PC-3 (cell line): Measurements from ENCODE around the gene GATAD2B. TPM values are rescaled to one million over a fixed set of nuclear protein-coding genes. Genes with fewer than 3 reads are reported as not detected.
"Not testable (repeated sequence)": the region's sequence is repeated elsewhere in the genome, so short reads cannot be mapped to it uniquely, and the experiment has no call there.

Experiments used
- ATAC-seq: fragments of 200-7000 bp; cut with Tn5 transposase; 2 replicates; pipeline ENCODE4 v1.9.1; 2020; ENCODE audit warnings: mild to moderate bottlenecking, moderate library complexity
- BruUV-seq: library from RNA; stranded (reverse); fragments of 400-500 nt; replicated peaks from 2 replicates; lab custom pipeline; 2021; lab: Mats Ljungman, UMichigan
- CTCF ChIA-PET: fragments of 300-600 bp; sonication (Branson Sonifier 250); formaldehyde crosslinking; loops from one replicate; lab custom pipeline; 2022; ENCODE audit warnings: antibody characterized with exemption; lab: Charles Lee
- POLR2A ChIA-PET: fragments of 300-600 bp; sonication (Branson Sonifier 250); formaldehyde crosslinking; loops from one replicate; lab custom pipeline; 2022; ENCODE audit warnings: antibody characterized with exemption; ENCODE audit not compliant: unreplicated experiment; lab: Charles Lee
- DNase-seq: peaks from one replicate; pipeline ENCODE4 v3.0.0-alpha.2; 2015
- H2AFZ ChIP-seq: fragments of 300-600 bp; sonication (generic); 2 replicates; pipeline ENCODE4 v1.6.0; 2016; ENCODE audit warnings: antibody characterized with exemption, low read length
- H3F3A ChIP-seq: fragments of 300-600 bp; sonication (generic); one replicate; pipeline ENCODE4 v1.6.0; 2017; ENCODE audit warnings: antibody characterized with exemption, low read length, control low read depth, mild to moderate bottlenecking; ENCODE audit not compliant: unreplicated experiment
- H3K27ac ChIP-seq: fragments of 300-600 bp; sonication (generic); 2 replicates; pipeline ENCODE4 v1.5.1; 2016; ENCODE audit warnings: mild to moderate bottlenecking, low read length
- H3K27me3 ChIP-seq: fragments of 300-600 bp; sonication (generic); 2 replicates; pipeline ENCODE4 v1.6.1; 2016; ENCODE audit warnings: low read length, mixed read lengths
- H3K36me3 ChIP-seq: fragments of 300-600 bp; sonication (generic); 2 replicates; pipeline ENCODE4 v1.6.1; 2016; ENCODE audit warnings: low read depth, mixed run types, low read length, mixed read lengths
- H3K4me1 ChIP-seq: fragments of 300-600 bp; sonication (generic); 2 replicates; pipeline ENCODE4 v1.5.1; 2016; ENCODE audit warnings: low read length; ENCODE audit not compliant: insufficient read depth
- H3K4me2 ChIP-seq: fragments of 300-600 bp; sonication (generic); 2 replicates; pipeline ENCODE4 v1.6.0; 2016; ENCODE audit warnings: low read length
- H3K4me3 ChIP-seq: fragments of 300-600 bp; sonication (generic); 2 replicates; pipeline ENCODE4 v1.5.1; 2016; ENCODE audit warnings: mild to moderate bottlenecking, low read length, mixed read lengths
- H3K79me2 ChIP-seq: fragments of 300-600 bp; sonication (generic); 2 replicates; pipeline ENCODE4 v1.6.1; 2017; ENCODE audit warnings: low read length, mixed read lengths
- H3K9ac ChIP-seq: fragments of 300-600 bp; sonication (generic); 2 replicates; pipeline ENCODE4 v1.6.0; 2016; ENCODE audit warnings: mild to moderate bottlenecking, low read length
- H3K9me2 ChIP-seq: fragments of 300-600 bp; sonication (generic); replicated peaks from 2 replicates; pipeline ENCODE4 v1.6.1; 2016; ENCODE audit warnings: mixed run types, low read length, mixed read lengths
- H3K9me3 ChIP-seq: fragments of 300-600 bp; sonication (generic); 2 replicates; pipeline ENCODE4 v1.6.1; 2016; ENCODE audit warnings: low read length, mixed read lengths
- H4K20me1 ChIP-seq: fragments of 300-600 bp; sonication (generic); 2 replicates; pipeline ENCODE4 v1.6.1; 2016; ENCODE audit warnings: low read length, mixed read lengths
- CTCF ChIP-seq: fragments of 300-600 bp; sonication (generic); conservative IDR thresholded peaks from 2 replicates; pipeline ENCODE4 v1.5.1; 2017; ENCODE audit warnings: antibody characterized with exemption, low read depth, mild to moderate bottlenecking, low read length
- EZH2 ChIP-seq: fragments of 300-600 bp; sonication (generic); IDR thresholded peaks from one replicate; pipeline ENCODE4 v1.6.1; 2017; ENCODE audit warnings: antibody characterized with exemption, mild to moderate bottlenecking, low read length; ENCODE audit not compliant: unreplicated experiment
- EZH2phosphoT487 ChIP-seq: fragments of 300-600 bp; sonication (generic); IDR thresholded peaks from 2 replicates; pipeline ENCODE4 v1.6.1; 2018; ENCODE audit warnings: mild to moderate bottlenecking, antibody characterized with exemption, low read length, borderline replicate concordance
- intact Hi-C: fragments of 100-400 bp; cut with micrococcal nuclease; formaldehyde crosslinking; loops from 2 replicates; pipeline ENCODE4 v1.9.0; 2023
- total RNA-seq: library from RNA; depleted of rRNA; stranded (reverse); fragments of >200 nt; gene quantifications from 2 replicates; pipeline ENCODE4 v1.2.3, GENCODE V29; 2014

The GATAD2B gene
- total RNA-seq, 1 experiment from 2014 or later, result 7.2 TPM

DNA sequence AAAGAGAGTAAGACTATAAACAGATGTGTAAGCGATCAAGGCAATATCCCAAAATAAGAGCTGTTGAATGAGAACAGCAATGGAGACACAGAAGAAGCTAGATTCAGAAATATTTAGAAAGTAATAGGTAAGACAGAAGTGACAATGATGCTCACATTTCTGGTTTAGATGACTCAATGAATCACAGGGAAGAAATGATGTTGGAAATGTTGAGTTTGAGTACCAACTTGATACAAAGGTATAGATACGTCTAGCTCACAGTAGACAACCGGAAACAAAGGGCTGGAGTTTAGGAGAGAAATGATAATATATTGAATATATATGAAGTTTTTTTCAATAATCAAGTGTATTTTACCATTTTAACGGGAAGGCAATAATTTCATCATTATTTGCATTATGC, 6.5 kb downstream of the GATAD2B start:
- DNase-seq (no peak), ATAC-seq (no peak)
- peaks cover 99% of the 10 kb centered on the region for H3K79me2 ChIP-seq
- H3K4me3 ChIP-seq, result no peak overlapping the region
- H3K4me1 ChIP-seq, result peaks cover 18% of the 10 kb centered on the region
- peaks cover 3% of the 10 kb centered on the region; the same call in 1 of the 2 replicates for H3K36me3 ChIP-seq
- no peaks in the 10 kb centered on the region for H3F3A ChIP-seq
- ChIA-PET POLR2A (no interaction called here), CTCF (no interaction called here)
- H3K27me3 ChIP-seq, result no peaks in the 10 kb centered on the region
- H3K9me3 ChIP-seq, result no peaks in the 10 kb centered on the region
- no peak overlapping the region for H2AFZ ChIP-seq
- H3K4me2 ChIP-seq, result no peak overlapping the region
- H4K20me1 ChIP-seq, result peaks cover 31% of the 10 kb centered on the region
- intact Hi-C loops, result no loop called here
- no peak overlapping the region for H3K27ac ChIP-seq
- no peak overlapping the region for H3K9ac ChIP-seq
- no peak for TF ChIP-seq CTCF
- TF ChIP-seq EZH2, result no peak
- TF ChIP-seq EZH2phosphoT487, result no peak
- BruUV-seq, result no TSS peak
- no peaks in the 10 kb centered on the region for H3K9me2 ChIP-seq

GRCh38 chr1:153912349-153912748, 10.4 kb downstream of the GATAD2B start:
- Histone ChIP-seq H3K4me1 (no peaks in the 10 kb centered on the region), H3K9me2 (no peaks in the 10 kb centered on the region), H2AFZ (no peak overlapping the region), H3K4me3 (no peak overlapping the region), H3K27ac (no peak overlapping the region), H3K36me3 (peaks cover 3% of the 10 kb centered on the region; the same call in 1 of the 2 replicates), H4K20me1 (0 out of 2 replicates have a peak, but pooled peaks cover 7% of the 10 kb centered on the region), H3K9ac (no peak overlapping the region), H3F3A (peaks cover 1% of the 10 kb centered on the region), H3K9me3 (no peaks in the 10 kb centered on the region), H3K79me2 (peaks cover 96% of the 10 kb centered on the region), H3K27me3 (no peaks in the 10 kb centered on the region), H3K4me2 (no peak overlapping the region)
- intact Hi-C loops, result no loop called here
- POLR2A ChIA-PET, result no interaction called here
- no peak for DNase-seq
- no TSS peak for BruUV-seq
- ATAC-seq, result no peak
- CTCF ChIA-PET, result no interaction called here
- TF ChIP-seq EZH2phosphoT487 (no peak), CTCF (no peak), EZH2 (no peak)

DNA sequence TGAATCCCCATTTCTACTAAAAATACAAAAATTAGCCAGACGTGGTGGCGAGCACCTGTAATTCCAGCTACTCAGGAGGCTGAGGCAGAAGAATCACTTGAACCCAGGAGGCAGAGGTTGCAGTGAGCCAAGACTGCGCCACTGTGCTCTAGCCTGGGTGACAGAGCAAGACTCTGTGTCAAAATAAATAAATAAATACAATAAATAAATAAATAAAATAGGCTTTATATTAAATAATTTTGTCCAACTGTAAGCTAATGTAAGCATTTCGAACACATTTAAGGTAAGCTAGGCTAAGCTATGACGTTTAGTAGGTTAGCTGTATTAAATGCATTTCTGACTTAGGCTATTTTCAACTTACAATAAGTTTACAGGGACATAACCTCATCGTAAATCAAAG, 12.2 kb downstream of the GATAD2B start:
- H3K9me3 ChIP-seq, H3F3A ChIP-seq, BruUV-seq, H3K4me1 ChIP-seq, H3K9me2 ChIP-seq, H2AFZ ChIP-seq, H3K27ac ChIP-seq, intact Hi-C loops, H3K4me2 ChIP-seq, H3K27me3 ChIP-seq, H3K9ac ChIP-seq, H3K4me3 ChIP-seq, POLR2A ChIA-PET, ATAC-seq, H3K36me3 ChIP-seq, DNase-seq: not testable (repeated sequence)
- Histone ChIP-seq H4K20me1 (0 out of 2 replicates have a peak, but pooled peaks cover 18% of the 10 kb centered on the region), H3K79me2 (peaks cover 96% of the 10 kb centered on the region)
- CTCF ChIA-PET, result interaction anchor here (0.8 kb wide), 1 partner anchor 11 kb away, joined by 3 read pairs; no protein-coding TSS in a partner anchor
